Endothelial cell of umbilical vein (primary cell): ENCODE results near the gene EFCAB8.

ENCODE experiments used
- CTCF ChIP-seq, 2 donors: IDR thresholded peaks; 1 replicate in 1 of 2; 2 replicates in 1 of 2; pipeline ENCODE4 v1.5.1; 2011; ENCODE audit warnings: low read length in 2 of 2, mild to moderate bottlenecking in 2 of 2, moderate library complexity in 2 of 2, control low read depth in 1 of 2, inconsistent platforms in 1 of 2, low read depth in 1 of 2; ENCODE audit not compliant: insufficient read depth in 1 of 2; ENCODE audit errors: extremely low read depth in 1 of 2
- EZH2 ChIP-seq: IDR thresholded peaks from 2 replicates; pipeline ENCODE4 v1.6.1; 2012; ENCODE audit warnings: borderline replicate concordance, low read depth, mild to moderate bottlenecking, moderate library complexity, low read length, inconsistent platforms; ENCODE audit not compliant: severe bottlenecking
- POLR2A ChIP-seq: IDR thresholded peaks from 2 replicates; pipeline ENCODE4 v1.6.1; 2012; ENCODE audit warnings: low read depth, mild to moderate bottlenecking, control low read depth, low read length
- POLR2AphosphoS5 ChIP-seq: IDR thresholded peaks from 2 replicates; pipeline ENCODE4 v1.6.1; 2012; ENCODE audit warnings: low read depth, mild to moderate bottlenecking, control low read depth, low read length, moderate library complexity; ENCODE audit not compliant: insufficient read depth

- TF ChIP-seq POLR2A: no peak
- no peak for TF ChIP-seq CTCF (IDR thresholded peaks at IDR 0.05; ENCODE audit: extremely low read depth in 1 of 2, insufficient read depth in 1 of 2, low read depth in 1 of 2, low read length in 2 of 2)
- TF ChIP-seq EZH2: no peak
- TF ChIP-seq POLR2AphosphoS5: peak; percentile 63
Observed at GRCh38 chr20:32819992-32820697, 38.6 kb upstream of the EFCAB8 start.
